NCI-H446 (cell line): ENCODE results near the gene ABCB11.
"Not testable (repeated sequence)": the region's sequence is repeated elsewhere in the genome, so short reads cannot be mapped to it uniquely, and the experiment has no call there.

ENCODE experiments used
- DNase-seq, 2 experiments: peaks; one replicate each; lab custom pipeline; 2025; lab: John Stamatoyannopoulos, UW

ABCB11 gene

GRCh38 chr2:168971261-168971660 lies 59.9 kb downstream of the ABCB11 start:
- no peak for DNase-seq

- no peak for DNase-seq
Measured at GRCh38 chr2:168970711-168971233, 60.4 kb downstream of the ABCB11 start.

GRCh38 chr2:168969865-168970264 lies 61.3 kb downstream of the ABCB11 start:
- no peak for DNase-seq

GRCh38 chr2:168968342-168968741 lies 62.8 kb downstream of the ABCB11 start:
- DNase-seq: no peak

- no peak for DNase-seq
Measured at GRCh38 chr2:168964251-168964807, 66.8 kb downstream of the ABCB11 start.

GRCh38 chr2:168962636-168963035 lies 68.5 kb downstream of the ABCB11 start:
- DNase-seq: no peak

- DNase-seq: peak; percentile 38 to 66
Measured at GRCh38 chr2:168961450-168962229, 69.5 kb downstream of the ABCB11 start.

- DNase-seq: no peak
Measured at GRCh38 chr2:168956392-168956791, 74.7 kb downstream of the ABCB11 start.

- no peak for DNase-seq
Measured at GRCh38 chr2:168955321-168955720, 75.8 kb downstream of the ABCB11 start.

GRCh38 chr2:168954256-168954655 lies 76.9 kb downstream of the ABCB11 start:
- DNase-seq: no peak

- no peak for DNase-seq
Measured at GRCh38 chr2:168952424-168952823, 78.7 kb downstream of the ABCB11 start.

- DNase-seq: no peak
Measured at GRCh38 chr2:168951871-168952270, 79.3 kb downstream of the ABCB11 start.

GRCh38 chr2:168949324-168949723 lies 81.8 kb downstream of the ABCB11 start:
- DNase-seq: no peak

- peak in 1 of 2 experiments; percentile 8 for DNase-seq
Measured at GRCh38 chr2:168948621-168949212, 82.4 kb downstream of the ABCB11 start.

GRCh38 chr2:168945508-168945907 lies 85.6 kb downstream of the ABCB11 start:
- no peak for DNase-seq

GRCh38 chr2:168944065-168944464 lies 87.1 kb downstream of the ABCB11 start:
- DNase-seq: no peak

GRCh38 chr2:168941297-168941696 lies 89.8 kb downstream of the ABCB11 start:
- no peak for DNase-seq

GRCh38 chr2:168939918-168940317 lies 91.2 kb downstream of the ABCB11 start:
- DNase-seq: no peak

GRCh38 chr2:168939061-168939460 lies 92.1 kb downstream of the ABCB11 start:
- DNase-seq: no peak

- DNase-seq: no peak
Measured at GRCh38 chr2:168935810-168936581, 95.1 kb downstream of the ABCB11 start.

- DNase-seq: no peak
Measured at GRCh38 chr2:168934826-168935225, 96.3 kb downstream of the ABCB11 start.

GRCh38 chr2:168932174-168932573 lies 99.0 kb downstream of the ABCB11 start:
- DNase-seq: not testable (repeated sequence)
